NCI-H2196 (cell line): Measurements from ENCODE around the gene MUCL3.
"Not testable (repeated sequence)": the region's sequence is repeated elsewhere in the genome, so short reads cannot be mapped to it uniquely, and the experiment has no call there.

Experiments used
- DNase-seq: peaks from one replicate; lab custom pipeline; 2025; ENCODE audit not compliant: unreplicated experiment; lab: John Stamatoyannopoulos, UW

The MUCL3 gene, protein sequence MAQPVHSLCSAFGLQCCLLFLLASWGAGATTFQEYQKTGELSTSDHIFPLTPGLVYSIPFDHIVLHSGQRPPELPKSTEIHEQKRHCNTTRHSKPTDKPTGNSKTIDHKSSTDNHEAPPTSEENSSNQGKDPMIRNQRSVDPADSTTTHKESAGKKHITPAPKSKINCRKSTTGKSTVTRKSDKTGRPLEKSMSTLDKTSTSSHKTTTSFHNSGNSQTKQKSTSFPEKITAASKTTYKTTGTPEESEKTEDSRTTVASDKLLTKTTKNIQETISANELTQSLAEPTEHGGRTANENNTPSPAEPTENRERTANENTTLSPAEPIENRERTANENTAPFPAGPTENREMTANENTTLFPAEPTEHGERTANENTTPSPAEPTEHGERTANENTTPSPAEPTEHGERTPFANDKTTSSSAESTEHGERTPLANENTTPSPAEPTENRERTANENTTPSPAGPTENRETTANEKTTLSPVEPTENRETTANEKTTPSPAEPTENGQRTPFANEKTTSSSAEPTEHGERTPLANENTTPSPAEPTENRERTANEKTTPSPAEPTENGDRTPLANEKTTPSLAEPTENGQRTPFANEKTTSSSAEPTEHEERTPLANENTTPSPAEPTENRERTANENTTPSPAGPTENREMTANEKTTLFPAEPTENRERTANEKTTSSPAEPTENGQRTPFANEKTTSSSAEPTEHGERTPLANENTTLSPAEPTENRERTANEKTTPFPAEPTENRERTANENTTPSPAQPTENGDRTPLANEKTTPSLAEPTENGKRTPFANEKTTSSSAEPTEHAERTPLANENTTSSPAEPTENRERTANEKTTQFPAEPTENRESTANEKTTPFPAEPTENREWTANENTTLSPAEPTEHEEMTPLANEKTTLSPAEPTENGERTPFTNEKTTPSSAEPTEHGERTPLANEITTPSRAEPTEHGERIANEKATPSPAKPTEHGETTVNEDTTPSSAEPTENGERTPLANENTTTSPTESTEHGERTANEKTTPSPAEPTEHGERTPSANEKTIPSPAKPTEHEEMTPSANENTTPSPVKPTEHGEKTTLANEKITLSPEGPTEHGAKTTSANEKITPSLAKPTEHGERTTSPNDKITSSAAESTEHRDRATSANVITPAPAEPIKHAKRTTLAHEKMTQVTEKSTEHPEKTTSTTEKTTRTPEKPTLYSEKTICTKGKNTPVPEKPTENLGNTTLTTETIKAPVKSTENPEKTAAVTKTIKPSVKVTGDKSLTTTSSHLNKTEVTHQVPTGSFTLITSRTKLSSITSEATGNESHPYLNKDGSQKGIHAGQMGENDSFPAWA (N-terminal part only)

DNA sequence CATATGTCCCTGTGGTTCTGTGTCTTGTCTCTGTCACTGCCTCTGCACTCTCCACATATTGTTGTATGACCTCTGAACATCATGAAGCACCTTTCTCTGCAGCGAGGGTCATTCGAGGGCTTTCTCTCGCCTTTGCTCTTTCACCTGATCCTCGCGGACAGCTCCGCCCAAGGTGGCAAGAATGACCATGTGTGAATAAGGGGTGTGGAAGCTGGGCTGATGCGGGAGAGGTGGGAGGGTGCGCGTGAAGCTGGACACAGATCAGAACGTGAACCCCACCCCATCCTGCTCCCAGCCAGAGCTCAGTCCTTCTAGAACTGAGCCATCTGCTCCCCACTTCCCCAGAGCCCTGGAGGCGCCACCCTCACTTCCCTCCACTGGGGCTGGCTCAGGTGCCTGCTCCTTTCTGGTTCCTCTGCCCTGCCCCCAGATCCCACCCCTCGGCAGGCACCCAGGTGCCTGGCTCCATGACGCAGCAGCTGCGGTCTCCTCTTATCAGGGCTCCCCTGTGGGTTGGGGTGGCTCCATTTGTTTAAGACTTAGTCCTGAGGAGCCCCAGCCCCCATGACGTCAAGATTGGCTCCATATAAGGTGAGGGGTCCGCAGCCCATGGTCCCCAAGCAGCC is at the start of gene MUCL3:
Gene MUCL3 (plus strand): TSS at position 613 of the 626 bp plus-strand sequence. CDS start 27 bp downstream, outside the sequence.
- no peak for DNase-seq

DNA sequence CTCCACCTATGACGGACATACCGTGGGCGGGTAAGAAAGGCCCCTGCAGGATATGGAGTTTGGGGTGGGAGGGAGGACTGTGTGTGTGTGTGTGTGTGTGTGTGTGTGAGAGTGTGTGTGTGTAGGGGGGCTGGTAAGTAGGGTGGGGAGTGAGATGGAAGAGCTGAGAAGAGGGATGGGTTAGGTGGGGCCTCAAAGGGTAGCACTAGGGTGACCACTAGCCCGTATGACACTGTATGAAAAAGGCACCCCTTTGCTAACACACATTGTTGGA is 49.4 kb upstream of the MUCL3 start:
- DNase-seq: no peak

DNA sequence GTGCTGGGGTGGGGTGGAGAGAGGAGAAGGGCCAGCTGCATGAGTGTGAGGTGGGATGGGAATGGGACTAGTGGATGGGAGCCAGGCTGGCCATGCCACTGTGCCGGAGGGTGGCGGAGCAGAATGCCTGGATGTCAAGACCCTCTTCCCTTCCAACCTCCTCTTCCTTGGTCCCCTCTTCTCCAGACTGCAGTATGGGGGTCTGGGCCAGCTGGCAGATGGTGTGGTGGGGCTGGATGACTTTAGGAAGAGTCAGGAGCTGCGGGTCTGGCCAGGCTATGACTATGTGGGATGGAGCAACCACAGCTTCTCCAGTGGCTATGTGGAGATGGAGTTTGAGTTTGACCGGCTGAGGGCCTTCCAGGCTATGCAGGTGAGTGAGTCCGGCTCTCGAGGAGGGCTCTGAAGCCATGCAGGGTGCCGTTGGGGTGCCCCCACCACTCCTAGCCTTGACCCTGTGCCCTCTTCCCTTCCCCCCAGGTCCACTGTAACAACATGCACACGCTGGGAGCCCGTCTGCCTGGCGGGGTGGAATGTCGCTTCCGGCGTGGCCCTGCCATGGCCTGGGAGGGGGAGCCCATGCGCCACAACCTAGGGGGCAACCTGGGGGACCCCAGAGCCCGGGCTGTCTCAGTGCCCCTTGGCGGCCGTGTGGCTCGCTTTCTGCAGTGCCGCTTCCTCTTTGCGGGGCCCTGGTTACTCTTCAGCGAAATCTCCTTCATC is 48.8 kb upstream of the MUCL3 start:
- no peak for DNase-seq

DNA sequence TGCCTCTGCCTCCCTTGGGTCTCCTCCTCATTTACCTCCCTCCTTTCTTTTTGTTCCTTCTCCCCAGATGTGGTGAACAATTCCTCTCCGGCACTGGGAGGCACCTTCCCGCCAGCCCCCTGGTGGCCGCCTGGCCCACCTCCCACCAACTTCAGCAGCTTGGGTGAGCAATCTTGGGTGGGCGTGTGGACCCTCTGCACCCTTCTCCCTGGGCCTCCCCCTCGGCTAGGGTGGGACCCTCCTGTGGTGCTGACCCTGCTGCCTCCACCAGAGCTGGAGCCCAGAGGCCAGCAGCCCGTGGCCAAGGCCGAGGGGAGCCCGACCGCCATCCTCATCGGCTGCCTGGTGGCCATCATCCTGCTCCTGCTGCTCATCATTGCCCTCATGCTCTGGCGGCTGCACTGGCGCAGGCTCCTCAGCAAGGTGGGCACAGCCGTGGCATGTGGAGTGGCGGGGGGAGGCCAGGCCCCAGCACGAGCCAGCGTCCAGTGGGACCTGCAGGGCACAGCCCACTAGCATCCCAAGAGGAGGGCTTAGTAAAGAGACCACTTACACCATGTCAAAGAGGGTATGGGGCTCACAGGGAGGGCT is 47.7 kb upstream of the MUCL3 start:
- DNase-seq: no peak

DNA sequence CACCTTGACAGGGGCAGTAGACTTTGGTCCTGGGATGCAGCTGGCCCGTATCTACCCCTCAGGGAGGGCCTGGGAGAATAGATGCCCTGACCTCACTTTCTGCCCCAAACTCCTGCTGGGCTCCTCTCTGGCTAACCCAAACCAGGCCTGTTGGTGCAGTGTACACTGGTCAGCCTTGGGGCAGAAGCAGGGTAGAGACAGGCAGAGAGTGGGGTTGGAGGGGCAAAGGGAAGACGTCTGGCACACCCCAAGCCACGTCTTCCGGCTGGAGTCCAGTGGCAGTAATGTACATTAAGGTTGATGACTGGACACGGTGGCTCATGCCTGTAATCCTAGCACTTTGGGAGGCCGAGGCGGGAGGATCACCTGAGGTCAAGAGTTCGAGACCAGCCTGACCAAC is 47.1 kb upstream of the MUCL3 start:
- no peak for DNase-seq

DNA sequence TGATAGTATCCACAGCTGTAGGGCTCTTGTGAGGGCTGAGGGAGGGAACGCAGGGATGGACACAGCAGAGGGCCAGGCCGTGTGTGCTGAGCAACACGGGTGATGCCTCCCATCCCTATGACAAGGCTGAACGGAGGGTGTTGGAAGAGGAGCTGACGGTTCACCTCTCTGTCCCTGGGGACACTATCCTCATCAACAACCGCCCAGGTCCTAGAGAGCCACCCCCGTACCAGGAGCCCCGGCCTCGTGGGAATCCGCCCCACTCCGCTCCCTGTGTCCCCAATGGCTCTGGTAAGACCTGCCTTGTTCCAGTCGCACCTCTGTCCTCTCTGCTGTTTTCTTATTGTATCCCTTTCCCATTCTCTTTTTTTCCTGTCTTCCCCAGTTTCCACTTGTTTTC is 46.4 kb upstream of the MUCL3 start:
- DNase-seq: no peak

DNA sequence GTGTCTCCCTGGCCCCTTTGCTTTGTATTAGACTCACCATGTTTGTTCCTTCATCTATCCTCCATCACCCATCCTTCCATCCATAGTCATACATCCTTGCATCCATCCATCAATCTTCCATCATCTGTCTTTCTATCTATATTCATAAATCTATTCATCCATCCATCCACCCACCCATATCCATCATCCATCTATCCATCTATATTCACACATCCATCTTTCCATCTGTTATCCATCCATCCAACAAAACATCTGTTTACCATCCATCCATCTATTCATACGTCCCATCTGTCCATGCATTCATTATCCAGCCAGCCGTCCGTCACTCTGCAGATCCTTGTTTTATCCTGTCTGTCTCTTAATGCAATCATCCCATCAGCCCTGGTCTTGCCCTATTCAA is 45.8 kb upstream of the MUCL3 start:
- no peak for DNase-seq

DNA sequence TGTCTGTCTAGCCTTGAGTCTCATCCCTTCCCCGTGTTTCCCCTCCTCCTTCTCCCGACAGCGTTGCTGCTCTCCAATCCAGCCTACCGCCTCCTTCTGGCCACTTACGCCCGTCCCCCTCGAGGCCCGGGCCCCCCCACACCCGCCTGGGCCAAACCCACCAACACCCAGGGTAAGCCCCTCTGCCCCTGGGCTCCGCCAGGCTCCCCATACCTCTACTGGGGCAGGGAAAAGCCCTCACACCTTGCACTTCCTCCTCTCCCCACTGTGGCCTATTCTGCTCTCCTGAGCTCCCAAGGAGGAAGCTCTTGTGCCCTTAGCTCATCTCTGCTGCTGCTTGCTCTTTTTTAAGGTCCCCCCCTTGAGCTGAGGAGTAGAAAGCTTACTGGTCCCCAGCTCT is 45.4 kb upstream of the MUCL3 start:
- no peak for DNase-seq

DNA sequence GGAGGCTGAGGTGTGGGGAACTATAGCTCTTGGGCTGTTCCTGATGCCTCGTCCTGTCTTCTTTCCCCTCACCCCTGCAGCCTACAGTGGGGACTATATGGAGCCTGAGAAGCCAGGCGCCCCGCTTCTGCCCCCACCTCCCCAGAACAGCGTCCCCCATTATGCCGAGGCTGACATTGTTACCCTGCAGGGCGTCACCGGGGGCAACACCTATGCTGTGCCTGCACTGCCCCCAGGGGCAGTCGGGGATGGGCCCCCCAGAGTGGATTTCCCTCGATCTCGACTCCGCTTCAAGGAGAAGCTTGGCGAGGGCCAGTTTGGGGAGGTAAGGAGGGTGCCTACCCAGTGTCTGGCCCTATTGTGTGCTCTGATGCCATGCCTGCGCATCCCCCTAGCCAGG is 44.2 kb upstream of the MUCL3 start:
- DNase-seq: no peak

DNA sequence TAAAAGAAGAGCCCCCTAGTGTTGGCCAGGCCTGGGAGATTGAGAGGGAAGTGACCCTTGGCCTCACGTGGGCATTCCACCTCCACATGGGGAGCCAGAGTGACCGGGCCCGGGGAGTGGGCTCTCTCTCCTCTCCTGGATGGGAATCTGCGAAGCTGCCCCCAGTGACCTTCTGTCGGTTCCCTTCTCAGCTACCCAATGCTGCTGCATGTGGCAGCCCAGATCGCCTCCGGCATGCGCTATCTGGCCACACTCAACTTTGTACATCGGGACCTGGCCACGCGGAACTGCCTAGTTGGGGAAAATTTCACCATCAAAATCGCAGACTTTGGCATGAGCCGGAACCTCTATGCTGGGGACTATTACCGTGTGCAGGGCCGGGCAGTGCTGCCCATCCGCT is 42.9 kb upstream of the MUCL3 start:
- no peak for DNase-seq

DNA sequence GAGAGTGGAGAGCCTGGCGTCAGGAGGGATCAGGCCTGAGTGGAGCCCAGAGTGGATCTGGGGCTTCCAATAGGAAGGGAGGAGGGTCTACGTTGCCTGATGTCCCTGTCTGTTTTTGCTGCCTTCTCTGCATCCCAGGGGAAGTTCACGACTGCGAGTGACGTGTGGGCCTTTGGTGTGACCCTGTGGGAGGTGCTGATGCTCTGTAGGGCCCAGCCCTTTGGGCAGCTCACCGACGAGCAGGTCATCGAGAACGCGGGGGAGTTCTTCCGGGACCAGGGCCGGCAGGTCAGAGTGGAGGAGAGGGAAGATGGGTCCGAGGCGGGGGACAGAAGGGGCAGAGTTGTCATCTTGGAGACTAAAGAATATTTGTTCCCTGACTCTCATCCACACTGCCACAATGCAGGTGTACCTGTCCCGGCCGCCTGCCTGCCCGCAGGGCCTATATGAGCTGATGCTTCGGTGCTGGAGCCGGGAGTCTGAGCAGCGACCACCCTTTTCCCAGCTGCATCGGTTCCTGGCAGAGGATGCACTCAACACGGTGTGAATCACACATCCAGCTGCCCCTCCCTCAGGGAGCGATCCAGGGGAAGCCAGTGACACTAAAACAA is 41.9 kb upstream of the MUCL3 start:
- no peak for DNase-seq

DNA sequence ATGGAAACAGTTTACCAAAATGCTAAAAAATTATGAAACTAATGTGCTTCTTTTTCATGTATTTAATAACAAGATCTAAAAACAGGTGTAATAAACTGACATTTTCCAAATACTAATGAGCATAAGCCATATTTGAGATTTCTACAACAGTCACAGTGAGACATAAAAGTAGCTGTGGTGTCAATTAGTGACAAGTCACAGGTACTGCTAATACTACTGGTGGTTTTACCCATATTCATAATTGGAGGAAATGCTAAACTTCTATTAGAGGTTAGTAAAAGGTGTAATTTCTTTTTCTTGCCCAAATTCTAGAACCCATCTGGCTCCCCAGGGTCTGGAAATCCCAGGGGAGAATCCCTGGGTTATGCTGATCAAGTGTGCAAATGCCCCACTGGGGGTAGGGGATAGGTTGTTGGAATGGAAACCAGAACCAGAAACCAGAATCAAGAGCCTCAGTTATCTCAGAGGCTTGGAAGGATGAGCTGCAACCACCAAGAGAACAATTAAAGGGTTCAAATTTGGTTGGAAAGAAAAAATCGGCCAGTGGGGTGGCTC is 39.8 kb upstream of the MUCL3 start:
- DNase-seq: no peak

DNA sequence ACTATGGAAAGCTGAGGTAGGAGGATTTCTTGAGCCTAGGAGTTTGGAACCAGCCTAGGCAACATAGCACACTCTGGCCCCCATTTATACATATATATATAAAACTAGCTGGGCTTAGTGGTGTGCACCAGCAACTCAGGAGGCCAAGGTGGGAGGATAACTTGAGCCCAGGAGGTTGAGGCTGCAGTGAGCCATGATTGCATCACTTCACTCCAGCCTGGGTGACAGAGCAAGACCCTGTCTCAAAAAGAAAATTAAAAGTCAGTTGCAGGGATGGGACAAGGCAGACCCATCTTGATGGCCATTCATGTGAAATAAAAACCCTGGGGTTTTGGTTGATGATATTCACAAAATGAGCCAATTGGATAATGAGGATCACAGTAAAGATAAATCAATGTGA is 39.3 kb upstream of the MUCL3 start:
- no peak for DNase-seq

DNA sequence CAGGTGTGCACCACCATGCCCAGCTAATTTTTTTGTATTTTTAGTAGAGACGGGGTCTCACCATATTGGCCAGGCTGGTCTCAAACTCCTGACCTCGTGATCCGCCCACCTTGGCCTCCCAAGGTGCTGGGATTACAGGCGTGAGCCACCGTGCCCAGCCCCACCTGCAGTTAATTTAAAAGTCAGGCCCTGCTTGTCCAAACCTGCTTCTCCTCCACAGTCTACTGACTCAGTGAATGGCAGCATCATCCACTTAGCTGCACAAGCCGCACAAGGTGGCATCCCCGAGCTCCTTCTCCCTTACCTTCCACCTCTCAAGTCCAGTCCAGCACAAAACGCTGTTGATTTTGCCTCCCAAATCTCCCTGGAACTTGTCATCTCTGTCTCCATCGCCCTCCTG is 38.6 kb upstream of the MUCL3 start:
- DNase-seq: not testable (repeated sequence)

DNA sequence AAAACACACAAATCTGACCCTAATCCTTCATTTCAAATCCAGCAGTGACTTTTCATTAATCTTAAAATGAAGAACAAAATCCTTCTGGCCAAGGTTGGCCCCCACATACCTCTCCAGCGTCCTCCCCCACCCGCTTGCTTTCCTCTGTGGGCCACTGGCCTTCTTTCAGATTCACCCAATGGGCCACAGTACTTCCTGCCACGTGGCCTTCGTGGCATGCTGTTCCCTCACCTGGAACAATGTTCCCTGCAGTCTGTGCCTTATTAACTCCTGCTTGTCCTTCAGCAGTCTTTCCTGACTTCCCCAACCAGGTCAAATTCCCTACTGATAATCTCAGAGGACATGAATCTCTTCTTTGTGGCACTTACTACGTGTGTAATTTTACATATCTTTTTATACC is 38.1 kb upstream of the MUCL3 start:
- no peak for DNase-seq

DNA sequence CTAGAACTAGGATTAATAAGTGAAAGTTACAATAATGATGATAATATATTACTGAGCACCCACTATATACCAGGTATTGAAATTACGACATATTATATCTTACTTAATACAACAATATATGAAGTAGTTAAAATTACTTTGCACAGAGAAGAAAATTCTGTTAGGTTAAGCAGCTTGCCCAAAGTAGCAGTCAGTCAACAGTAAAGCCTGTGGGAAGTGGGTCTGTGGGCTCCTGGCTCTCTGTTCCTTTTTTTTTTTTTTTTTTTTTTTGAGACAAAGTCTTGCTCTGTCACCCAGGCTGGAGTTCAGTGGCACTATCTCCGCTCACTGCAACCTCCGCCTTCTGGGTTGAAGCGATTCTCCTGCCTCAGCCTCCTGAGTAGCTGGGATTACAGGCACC is 37.5 kb upstream of the MUCL3 start:
- no peak for DNase-seq

DNA sequence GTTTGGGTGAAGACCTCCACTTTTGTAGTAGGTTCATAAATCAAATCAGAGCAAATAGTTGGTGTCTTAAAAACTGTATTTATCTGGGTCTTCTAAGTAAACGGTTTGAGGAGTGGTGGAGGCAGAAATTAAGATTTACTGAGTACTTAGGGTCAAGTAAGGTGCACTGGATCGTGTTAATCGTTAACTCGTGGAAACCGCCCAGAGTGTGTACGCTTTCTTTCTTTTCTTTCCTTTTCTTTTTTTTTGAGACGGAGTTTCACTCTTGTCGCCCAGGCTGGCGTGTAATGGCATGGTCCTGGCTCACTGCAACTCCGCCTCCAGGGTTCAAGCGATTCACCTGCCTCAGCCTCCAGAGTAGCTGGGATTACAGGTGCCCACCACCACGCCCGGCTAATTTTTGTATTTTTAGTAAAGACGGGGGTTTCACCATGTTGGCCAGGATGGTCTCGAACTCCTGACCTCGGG is 33.4 kb upstream of the MUCL3 start:
- not testable (repeated sequence) for DNase-seq

DNA sequence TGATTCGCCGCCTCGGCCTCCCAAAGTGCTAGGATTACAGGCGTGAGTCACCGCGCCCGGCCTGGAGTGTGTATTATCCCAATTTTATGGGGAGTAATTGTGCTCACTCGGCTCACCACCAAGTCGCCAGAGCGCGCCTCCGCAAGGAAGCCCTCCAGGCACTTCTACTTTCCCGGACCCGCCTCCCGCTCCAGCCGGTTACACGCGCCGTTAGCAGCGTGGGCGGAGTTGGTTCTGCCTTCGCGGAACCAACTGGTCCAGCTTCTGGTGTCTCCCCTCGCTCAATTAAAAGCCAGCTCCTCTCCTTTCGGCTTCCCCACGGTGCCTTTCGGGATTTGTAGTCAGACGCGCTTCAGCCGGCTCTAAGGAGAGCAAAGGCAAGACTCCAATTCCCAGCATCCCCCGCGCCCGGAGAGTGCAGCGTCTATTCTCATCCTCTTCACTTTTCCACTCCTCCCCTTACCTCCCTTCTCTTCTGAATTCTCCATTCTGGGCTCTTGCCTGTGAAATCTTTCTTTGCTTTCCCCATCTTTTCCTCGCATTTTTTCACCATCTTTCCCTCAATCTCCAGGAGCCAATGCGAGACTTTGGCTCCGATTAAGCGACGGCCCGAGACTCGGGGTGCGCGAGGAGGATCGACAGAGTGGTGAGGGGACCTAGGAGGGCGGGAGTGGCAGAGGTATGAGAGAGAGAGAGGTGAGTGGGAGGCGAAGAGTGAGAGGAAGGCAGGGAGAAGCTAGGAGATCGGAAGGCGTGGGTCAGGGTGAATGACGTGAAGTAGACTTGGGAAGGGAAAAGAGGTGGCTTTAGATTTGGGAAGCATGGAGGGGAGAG is 32.8 kb upstream of the MUCL3 start, which contains the start of gene GTF2H4:
Gene GTF2H4 (plus strand): TSS at position 450 of the 834 bp plus-strand sequence.
- DNase-seq: peak; percentile 99
